CD4-positive, alpha-beta memory T cell (primary cell): Measurements from ENCODE around the gene PIWIL1. TPM values are rescaled to one million over a fixed set of nuclear protein-coding genes. Genes with fewer than 3 reads are reported as not detected.

Source experiments
- CTCF ChIA-PET: fragments of 350-600 bp; sonication (Branson Sonifier 250); formaldehyde crosslinking; loops from one replicate; lab custom pipeline; 2021; ENCODE audit warnings: inconsistent platforms; ENCODE audit not compliant: partially characterized antibody; lab: Charles Lee
- POLR2A ChIA-PET: fragments of 350-600 bp; sonication (Branson Sonifier 250); formaldehyde crosslinking; loops from one replicate; lab custom pipeline; 2021; ENCODE audit not compliant: partially characterized antibody; lab: Charles Lee
- DNase-seq, 5 donors: peaks; one replicate each; pipeline versions ENCODE4 v3.0.0 to v3.0.0-alpha.2; 2020 to 2022; ENCODE audit warnings: mixed read lengths in 1 of 5
- H3K27ac ChIP-seq: one replicate; pipeline ENCODE4 v1.7.0; 2013; ENCODE audit warnings: low read depth, low read length
- H3K27me3 ChIP-seq: 2 replicates; pipeline ENCODE4 v1.7.0; 2013; ENCODE audit warnings: mild to moderate bottlenecking, low read length, moderate library complexity; ENCODE audit not compliant: insufficient read depth
- H3K36me3 ChIP-seq: 2 replicates; pipeline ENCODE4 v1.7.0; 2013; ENCODE audit warnings: mild to moderate bottlenecking, low read length, moderate library complexity; ENCODE audit not compliant: insufficient read depth
- H3K4me1 ChIP-seq: 2 replicates; pipeline ENCODE4 v1.7.0; 2013; ENCODE audit warnings: mild to moderate bottlenecking, low read length, moderate library complexity; ENCODE audit not compliant: insufficient read depth
- H3K4me3 ChIP-seq, 2 donors: one replicate each; pipeline ENCODE4 v1.7.0; 2013; ENCODE audit warnings: low read length in 2 of 2, mild to moderate bottlenecking in 1 of 2
- H3K9me3 ChIP-seq, 2 donors: one replicate each; pipeline ENCODE4 v1.7.0; 2013; ENCODE audit warnings: low read length in 2 of 2, control low read depth in 1 of 2; ENCODE audit not compliant: control insufficient read depth in 1 of 2
- H3K27ac Mint-ChIP-seq, 7 donors: one replicate each; pipeline ENCODE4 v1.8.0; 2020 to 2021; ENCODE audit warnings: mixed read lengths in 7 of 7, mild to moderate bottlenecking in 6 of 7, inconsistent platforms in 3 of 7, moderate library complexity in 3 of 7
- H3K27me3 Mint-ChIP-seq, 2 donors: one replicate each; pipeline ENCODE4 v1.8.0; 2020 to 2021; ENCODE audit warnings: mixed read lengths in 2 of 2
- H3K36me3 Mint-ChIP-seq, 2 donors: one replicate each; pipeline ENCODE4 v1.8.0; 2020 to 2021; ENCODE audit warnings: mixed read lengths in 2 of 2, inconsistent platforms in 1 of 2, mild to moderate bottlenecking in 1 of 2
- H3K4me1 Mint-ChIP-seq, 4 donors: one replicate each; pipeline ENCODE4 v1.8.0; 2020 to 2021; ENCODE audit warnings: mixed read lengths in 4 of 4, mild to moderate bottlenecking in 1 of 4
- H3K4me3 Mint-ChIP-seq, 8 donors: one replicate each; pipeline ENCODE4 v1.8.0; 2020 to 2021; ENCODE audit warnings: mixed read lengths in 8 of 8, mild to moderate bottlenecking in 7 of 8, moderate library complexity in 6 of 8, inconsistent platforms in 3 of 8
- H3K9me3 Mint-ChIP-seq, 8 donors: one replicate each; pipeline ENCODE4 v1.8.0; 2020 to 2021; ENCODE audit warnings: mixed read lengths in 8 of 8, mild to moderate bottlenecking in 5 of 8, inconsistent platforms in 3 of 8, moderate library complexity in 1 of 8
- intact Hi-C: fragments of 100-400 bp; cut with micrococcal nuclease; formaldehyde crosslinking; loops from one replicate; pipeline ENCODE4 v1.15.1; 2023
- polyA plus RNA-seq, 2 donors: library from polyadenylated mRNA; unstranded; fragments of 300-500 nt; fragmentation: Illumina TruSeq; gene quantifications; one replicate each; pipeline ENCODE4 v1.2.3, GENCODE V29; 2021
- total RNA-seq, 2 experiments: library from RNA; stranded (reverse); gene quantifications; one replicate each; pipeline ENCODE4 v1.2.3, GENCODE V29; 2021

PIWIL1 gene
- total and polyA plus RNA-seq, 4 experiments from 2014 or later: not detected

DNA sequence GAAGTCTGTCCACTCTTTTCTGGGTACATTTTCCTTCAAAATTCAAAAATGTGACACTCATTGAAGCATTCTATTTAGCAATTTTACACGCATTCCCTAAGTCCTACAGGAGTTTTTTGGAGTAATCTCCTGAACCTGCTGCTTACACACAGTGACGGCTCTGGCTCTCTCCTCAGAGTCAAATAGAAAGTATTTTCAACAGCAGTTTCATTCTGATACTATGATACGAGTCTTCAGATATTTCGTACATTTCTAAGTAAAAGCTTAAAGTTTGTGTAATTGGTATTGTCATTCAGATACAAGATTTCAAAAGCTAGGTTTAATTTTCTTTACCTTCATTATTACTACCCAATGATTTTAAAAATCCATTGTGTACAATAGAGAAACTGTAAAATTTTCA, 36.4 kb downstream of the PIWIL1 start:
- CTCF ChIA-PET: no interaction called here
- H3K4me3 Mint-ChIP-seq: no peak overlapping the region
- Histone ChIP-seq H3K4me3 (no peak overlapping the region), H3K27me3 (no peaks in the 10 kb centered on the region), H3K4me1 (no peaks in the 10 kb centered on the region), H3K9me3 (no peaks in the 10 kb centered on the region), H3K27ac (no peak overlapping the region), H3K36me3 (no peaks in the 10 kb centered on the region)
- no peak overlapping the region for H3K27ac Mint-ChIP-seq
- H3K27me3 Mint-ChIP-seq: peaks cover 3 to 9% of the 10 kb centered on the region in 2 donors
- POLR2A ChIA-PET: no interaction called here
- H3K4me1 Mint-ChIP-seq: no peaks in the 10 kb centered on the region
- no peak for DNase-seq
- intact Hi-C loops: no loop called here
- no peaks in the 10 kb centered on the region for H3K36me3 Mint-ChIP-seq
- peaks cover 0 to 4% (median 0%) of the 10 kb centered on the region in 8 donors for H3K9me3 Mint-ChIP-seq

DNA sequence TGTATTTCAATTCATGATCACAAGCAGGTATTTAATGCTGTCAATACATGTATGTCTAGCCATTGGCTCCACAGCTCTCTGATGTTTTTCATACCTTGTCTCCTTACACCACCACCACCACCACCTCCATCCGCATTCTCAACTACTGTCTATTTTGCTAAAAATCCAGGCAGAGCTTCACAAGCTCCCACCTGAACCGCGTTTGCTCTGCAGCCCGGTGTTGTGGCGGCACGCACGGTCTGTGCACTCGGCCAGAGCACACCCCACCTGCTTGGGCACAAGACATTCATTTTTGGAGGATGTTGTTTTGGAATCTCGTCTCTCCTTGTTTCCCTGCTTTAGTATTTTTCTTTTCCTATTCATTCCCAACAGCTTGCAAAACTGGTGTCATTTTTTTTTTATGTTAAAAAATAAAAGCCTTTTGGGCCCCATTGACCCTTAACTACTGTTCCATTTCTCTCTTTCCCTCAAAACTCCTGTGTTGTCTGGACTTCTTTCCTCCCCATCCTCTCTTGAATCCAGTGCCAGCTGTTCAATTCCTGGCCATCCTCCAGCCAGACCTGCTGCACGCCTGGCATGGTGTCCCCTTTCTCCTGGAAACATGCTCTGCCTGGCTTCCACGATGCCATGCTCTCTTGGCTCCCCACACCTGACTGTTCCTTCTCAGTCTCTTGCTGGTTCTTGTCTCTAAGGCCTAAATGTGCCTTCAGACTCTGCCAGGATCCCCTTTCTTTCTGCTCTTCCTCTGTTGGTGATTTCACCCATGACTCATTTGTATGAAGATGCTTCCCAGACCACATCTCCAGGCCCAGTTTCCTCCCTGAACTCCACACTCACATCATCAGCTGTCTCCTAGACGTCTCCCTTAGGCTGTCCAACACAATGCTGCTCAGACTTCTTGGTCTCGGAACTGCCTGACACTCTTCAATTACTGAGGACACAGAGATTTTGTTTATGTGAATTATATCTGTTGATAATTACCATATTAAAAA, 37.9 kb downstream of the PIWIL1 start:
- Mint-ChIP-seq H3K4me1 (no peaks in the 10 kb centered on the region), H3K27ac (no peak overlapping the region), H3K9me3 (peaks cover 0 to 4% (median 2%) of the 10 kb centered on the region in 8 donors), H3K27me3 (peaks cover 3 to 9% of the 10 kb centered on the region in 2 donors), H3K36me3 (no peaks in the 10 kb centered on the region), H3K4me3 (no peak overlapping the region)
- Histone ChIP-seq H3K4me1 (no peaks in the 10 kb centered on the region), H3K27ac (no peak overlapping the region), H3K9me3 (no peaks in the 10 kb centered on the region), H3K4me3 (no peak overlapping the region), H3K27me3 (no peaks in the 10 kb centered on the region), H3K36me3 (no peaks in the 10 kb centered on the region)
- no peak for DNase-seq
- ChIA-PET POLR2A (no interaction called here), CTCF (no interaction called here)
- intact Hi-C loops: no loop called here

DNA sequence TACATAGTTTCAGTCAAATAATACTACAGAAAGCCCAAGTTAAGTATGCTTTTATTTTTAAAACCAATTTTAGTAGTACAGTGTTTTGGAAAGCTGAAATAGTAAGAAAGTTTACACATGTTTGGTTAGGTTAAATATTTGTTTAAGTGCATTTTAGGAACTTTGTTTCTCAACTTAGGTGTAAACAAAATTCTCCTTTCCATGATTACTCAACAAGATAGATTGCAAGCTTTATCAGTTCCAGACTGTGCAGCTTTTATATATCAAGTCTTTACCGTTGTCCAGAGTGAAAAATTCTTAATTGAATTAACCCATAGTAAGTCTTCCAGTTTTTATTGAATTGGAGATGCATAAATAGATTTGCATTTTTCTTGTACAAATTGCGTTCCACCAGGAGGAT, 45.1 kb downstream of the PIWIL1 start:
- no peaks in the 10 kb centered on the region for H3K27me3 ChIP-seq
- H3K27ac ChIP-seq: no peak overlapping the region
- intact Hi-C loops: no loop called here
- H3K9me3 ChIP-seq: peaks cover 0 to under 1% of the 10 kb centered on the region in 2 donors
- POLR2A ChIA-PET: no interaction called here
- Mint-ChIP-seq H3K36me3 (no peaks in the 10 kb centered on the region), H3K27me3 (peaks cover 0 to 5% of the 10 kb centered on the region in 2 donors), H3K4me1 (no peaks in the 10 kb centered on the region), H3K9me3 (peaks cover 0 to 15% (median 10%) of the 10 kb centered on the region in 8 donors), H3K27ac (no peak overlapping the region), H3K4me3 (no peak overlapping the region)
- DNase-seq: no peak
- CTCF ChIA-PET: interaction anchor here (0.6 kb wide), 1 partner anchor 10 kb away, joined by 3 read pairs; no protein-coding TSS in a partner anchor
- H3K4me3 ChIP-seq: no peak overlapping the region
- H3K36me3 ChIP-seq: no peaks in the 10 kb centered on the region
- H3K4me1 ChIP-seq: no peaks in the 10 kb centered on the region

DNA sequence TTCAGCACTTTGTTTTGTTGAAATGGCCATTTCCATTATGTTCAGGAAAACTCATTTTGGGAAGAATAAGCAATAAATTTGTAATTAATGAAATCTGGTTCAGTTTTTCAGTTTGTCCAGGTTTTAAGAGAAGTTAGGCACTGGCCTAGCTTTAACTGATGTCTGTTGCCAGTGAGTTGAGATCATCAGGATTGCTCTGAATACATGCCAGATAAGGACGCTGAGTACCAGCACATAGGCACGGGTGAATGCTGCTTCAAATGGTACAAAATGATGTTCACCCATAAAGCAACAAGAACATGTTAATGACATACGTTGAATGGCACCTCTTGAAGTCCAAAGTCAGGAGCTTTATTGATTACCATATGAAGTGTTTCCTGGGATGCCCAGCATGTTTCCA, 46.5 kb downstream of the PIWIL1 start:
- Mint-ChIP-seq H3K27ac (no peak overlapping the region), H3K9me3 (peaks cover 0 to 19% (median 13%) of the 10 kb centered on the region in 8 donors), H3K4me1 (peaks cover 0 to 4% (median 2%) of the 10 kb centered on the region in 4 donors), H3K36me3 (no peaks in the 10 kb centered on the region), H3K27me3 (no peaks in the 10 kb centered on the region), H3K4me3 (no peak overlapping the region)
- Histone ChIP-seq H3K27me3 (no peaks in the 10 kb centered on the region), H3K4me3 (no peak overlapping the region), H3K27ac (no peak overlapping the region), H3K36me3 (no peaks in the 10 kb centered on the region), H3K9me3 (peaks cover 0 to 4% of the 10 kb centered on the region in 2 donors), H3K4me1 (no peaks in the 10 kb centered on the region)
- POLR2A ChIA-PET: no interaction called here
- DNase-seq: no peak
- CTCF ChIA-PET: no interaction called here
- intact Hi-C loops: no loop called here

DNA sequence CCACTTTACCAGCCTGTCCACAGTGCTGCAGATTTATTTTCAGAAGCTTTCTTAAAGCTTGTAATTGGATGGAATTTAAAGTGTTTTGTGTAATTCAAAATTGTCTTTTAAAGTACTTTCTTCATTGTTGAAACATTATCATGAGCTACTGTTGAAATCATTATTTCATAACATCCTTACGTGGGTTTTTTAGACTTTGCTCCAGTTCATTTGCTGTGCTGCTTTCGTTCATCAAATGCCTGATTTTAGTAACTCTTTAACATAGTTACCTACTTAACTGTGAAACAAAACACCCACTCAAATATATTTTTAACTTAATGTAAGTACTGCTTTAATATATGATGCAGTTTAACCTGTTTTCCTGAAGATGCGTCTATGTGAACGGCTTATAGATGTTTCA, 47.5 kb downstream of the PIWIL1 start:
- Histone ChIP-seq H3K4me3 (no peak overlapping the region), H3K9me3 (peaks cover 0 to 4% of the 10 kb centered on the region in 2 donors), H3K27ac (no peak overlapping the region), H3K27me3 (no peaks in the 10 kb centered on the region), H3K36me3 (no peaks in the 10 kb centered on the region), H3K4me1 (no peaks in the 10 kb centered on the region)
- no peak overlapping the region for H3K4me3 Mint-ChIP-seq
- DNase-seq: no peak
- intact Hi-C loops: no loop called here
- peaks cover 0 to 19% (median 14%) of the 10 kb centered on the region in 8 donors for H3K9me3 Mint-ChIP-seq
- no peaks in the 10 kb centered on the region for H3K27me3 Mint-ChIP-seq
- no peak overlapping the region for H3K27ac Mint-ChIP-seq
- CTCF ChIA-PET: no interaction called here
- POLR2A ChIA-PET: no interaction called here
- H3K36me3 Mint-ChIP-seq: no peaks in the 10 kb centered on the region
- peaks cover 0 to 4% (median 2%) of the 10 kb centered on the region in 4 donors for H3K4me1 Mint-ChIP-seq

DNA sequence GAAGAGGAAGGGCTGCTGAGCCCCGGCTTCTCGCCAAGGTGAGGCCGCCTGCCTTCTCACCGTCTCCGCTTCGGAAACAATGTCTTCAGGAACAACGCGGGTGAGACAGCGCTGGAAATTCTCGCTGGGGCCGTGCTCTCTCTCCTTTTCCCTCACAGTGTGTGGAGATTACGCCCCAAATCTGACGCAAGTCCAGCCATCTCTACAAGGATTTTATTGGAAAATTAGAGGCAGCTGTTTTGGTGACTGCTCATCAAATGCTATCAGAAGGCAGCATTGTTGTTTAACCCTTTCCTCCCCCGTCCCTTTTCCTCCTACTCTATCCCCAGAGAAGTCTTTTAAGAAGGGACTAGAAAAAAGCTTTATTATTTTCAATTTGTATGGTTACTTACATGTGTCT, 53.5 kb downstream of the PIWIL1 start:
- Histone ChIP-seq H3K36me3 (no peaks in the 10 kb centered on the region), H3K27me3 (no peaks in the 10 kb centered on the region), H3K9me3 (peaks cover 0 to 4% of the 10 kb centered on the region in 2 donors), H3K4me3 (no peak overlapping the region), H3K4me1 (no peaks in the 10 kb centered on the region), H3K27ac (no peak overlapping the region)
- H3K4me3 Mint-ChIP-seq: no peak overlapping the region
- intact Hi-C loops: no loop called here
- no peaks in the 10 kb centered on the region for H3K36me3 Mint-ChIP-seq
- CTCF ChIA-PET: no interaction called here
- peaks cover 0 to 4% (median 2%) of the 10 kb centered on the region in 4 donors for H3K4me1 Mint-ChIP-seq
- H3K27me3 Mint-ChIP-seq: peaks cover 0 to 2% of the 10 kb centered on the region in 2 donors
- H3K27ac Mint-ChIP-seq: no peak overlapping the region
- peaks cover 0 to 18% (median 8%) of the 10 kb centered on the region in 8 donors for H3K9me3 Mint-ChIP-seq
- POLR2A ChIA-PET: no interaction called here
- DNase-seq: no peak

DNA sequence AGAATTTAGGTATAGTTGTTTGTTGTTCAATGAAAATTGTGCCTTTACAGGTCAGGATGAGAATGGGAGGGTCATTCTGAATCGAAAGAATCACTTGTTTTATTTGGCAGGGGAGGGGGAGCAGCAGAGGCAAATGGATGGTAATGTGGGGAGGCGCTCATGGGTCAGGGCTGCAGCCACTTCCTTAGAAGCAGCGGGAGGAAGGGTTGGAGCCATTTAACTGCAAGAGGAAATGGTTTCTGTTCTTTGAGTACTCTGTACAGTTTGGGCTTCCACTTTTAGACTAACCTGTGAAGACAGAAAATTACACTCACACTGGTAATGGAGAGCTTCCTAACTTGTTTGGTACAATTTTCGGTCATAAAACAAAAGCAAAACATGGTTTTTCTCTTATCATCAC, 57.2 kb downstream of the PIWIL1 start:
- H3K4me1 Mint-ChIP-seq: no peaks in the 10 kb centered on the region
- H3K27ac ChIP-seq: no peak overlapping the region
- ChIA-PET POLR2A (no interaction called here), CTCF (no interaction called here)
- H3K9me3 Mint-ChIP-seq: peaks cover 0 to 9% (median 4%) of the 10 kb centered on the region in 8 donors
- no peak overlapping the region for H3K4me3 Mint-ChIP-seq
- H3K4me3 ChIP-seq: no peak overlapping the region
- H3K36me3 ChIP-seq: no peaks in the 10 kb centered on the region
- H3K27ac Mint-ChIP-seq: no peak overlapping the region
- intact Hi-C loops: no loop called here
- no peak for DNase-seq
- H3K36me3 Mint-ChIP-seq: no peaks in the 10 kb centered on the region
- peaks cover 0 to 5% of the 10 kb centered on the region in 2 donors for H3K27me3 Mint-ChIP-seq
- no peaks in the 10 kb centered on the region for H3K27me3 ChIP-seq
- no peaks in the 10 kb centered on the region for H3K9me3 ChIP-seq
- H3K4me1 ChIP-seq: no peaks in the 10 kb centered on the region
